GM10847 (cell line): ENCODE data around the gene ZC3H10.

Source experiments
- POLR2A ChIP-seq: IDR thresholded peaks from 2 replicates; pipeline ENCODE4 v1.6.1; 2011; ENCODE audit not compliant: insufficient read length; ENCODE audit errors: extremely low read depth

Gene ZC3H10

GRCh38 chr12:56137853-56138571 lies 19.9 kb downstream of the ZC3H10 start:
- no peak for TF ChIP-seq POLR2A

- TF ChIP-seq POLR2A: no peak
Measured at GRCh38 chr12:56141946-56142784, 24.1 kb downstream of the ZC3H10 start.

- TF ChIP-seq POLR2A: no peak
Measured at GRCh38 chr12:56143217-56143616, 25.2 kb downstream of the ZC3H10 start.

- no peak for TF ChIP-seq POLR2A
Measured at GRCh38 chr12:56143870-56144269, 25.8 kb downstream of the ZC3H10 start.

GRCh38 chr12:56145217-56145616 lies 27.2 kb downstream of the ZC3H10 start:
- TF ChIP-seq POLR2A: no peak

GRCh38 chr12:56146492-56147460 lies 28.7 kb downstream of the ZC3H10 start:
- no peak for TF ChIP-seq POLR2A

- no peak for TF ChIP-seq POLR2A
Measured at GRCh38 chr12:56150563-56150962, 32.5 kb downstream of the ZC3H10 start.

- TF ChIP-seq POLR2A: no peak
Measured at GRCh38 chr12:56151672-56152131, 33.6 kb downstream of the ZC3H10 start.

- TF ChIP-seq POLR2A: peak; percentile 62
Measured at GRCh38 chr12:56152132-56152755, 34.2 kb downstream of the ZC3H10 start, which contains the start of gene MYL6B. MYL6B (plus strand) TSS chr12:56152587; CDS start chr12:56153919, 1,332 bp downstream.

- no peak for TF ChIP-seq POLR2A
Measured at GRCh38 chr12:56152756-56153677, 35.0 kb downstream of the ZC3H10 start.

GRCh38 chr12:56153678-56154065 lies 35.6 kb downstream of the ZC3H10 start:
- TF ChIP-seq POLR2A: no peak

- no peak for TF ChIP-seq POLR2A
Measured at GRCh38 chr12:56154246-56154771, 36.2 kb downstream of the ZC3H10 start.

GRCh38 chr12:56154818-56155217 lies 36.8 kb downstream of the ZC3H10 start:
- TF ChIP-seq POLR2A: no peak
